ENCODE results near the gene HIC2.
"Not testable (repeated sequence)": the region's sequence is repeated elsewhere in the genome, so short reads cannot be mapped to it uniquely, and the experiment has no call there.

Gene HIC2

DNA sequence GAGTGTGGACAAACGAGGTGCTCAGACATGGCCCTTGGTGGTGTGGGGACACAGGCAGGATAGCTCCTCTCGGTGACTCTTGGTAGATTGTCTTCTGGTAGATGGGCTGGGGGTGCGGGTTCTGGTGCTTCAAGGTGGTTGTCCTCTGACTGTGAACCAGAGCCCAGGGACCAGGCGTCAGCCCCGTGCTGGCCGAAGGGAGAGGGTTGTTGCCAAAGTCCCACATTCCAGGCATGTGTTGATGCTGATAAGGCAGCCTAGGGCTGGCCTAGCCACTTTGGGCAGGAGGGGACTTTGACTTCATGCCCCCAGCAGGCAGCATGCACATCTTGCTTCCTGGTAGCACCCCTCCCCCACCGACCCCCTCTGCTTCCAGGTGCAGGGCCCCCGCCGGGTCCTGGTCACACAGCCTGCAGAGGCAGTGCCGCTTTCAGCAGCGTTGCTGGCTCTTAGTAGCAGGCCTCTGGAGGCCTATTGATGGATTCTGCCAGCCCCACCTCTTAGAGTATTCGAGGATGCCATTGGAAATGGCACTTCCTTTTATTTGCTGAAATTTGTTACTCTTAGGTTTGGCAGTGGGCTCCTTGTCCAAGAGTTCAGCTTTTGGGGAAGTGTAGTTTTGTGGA lies 7.0 kb downstream of the HIC2 start:
- H3K4me3 ChIP-seq (ENCODE audit: low read depth, low read length); DNase-seq (ENCODE audit: low read depth): not testable (repeated sequence)

DNA sequence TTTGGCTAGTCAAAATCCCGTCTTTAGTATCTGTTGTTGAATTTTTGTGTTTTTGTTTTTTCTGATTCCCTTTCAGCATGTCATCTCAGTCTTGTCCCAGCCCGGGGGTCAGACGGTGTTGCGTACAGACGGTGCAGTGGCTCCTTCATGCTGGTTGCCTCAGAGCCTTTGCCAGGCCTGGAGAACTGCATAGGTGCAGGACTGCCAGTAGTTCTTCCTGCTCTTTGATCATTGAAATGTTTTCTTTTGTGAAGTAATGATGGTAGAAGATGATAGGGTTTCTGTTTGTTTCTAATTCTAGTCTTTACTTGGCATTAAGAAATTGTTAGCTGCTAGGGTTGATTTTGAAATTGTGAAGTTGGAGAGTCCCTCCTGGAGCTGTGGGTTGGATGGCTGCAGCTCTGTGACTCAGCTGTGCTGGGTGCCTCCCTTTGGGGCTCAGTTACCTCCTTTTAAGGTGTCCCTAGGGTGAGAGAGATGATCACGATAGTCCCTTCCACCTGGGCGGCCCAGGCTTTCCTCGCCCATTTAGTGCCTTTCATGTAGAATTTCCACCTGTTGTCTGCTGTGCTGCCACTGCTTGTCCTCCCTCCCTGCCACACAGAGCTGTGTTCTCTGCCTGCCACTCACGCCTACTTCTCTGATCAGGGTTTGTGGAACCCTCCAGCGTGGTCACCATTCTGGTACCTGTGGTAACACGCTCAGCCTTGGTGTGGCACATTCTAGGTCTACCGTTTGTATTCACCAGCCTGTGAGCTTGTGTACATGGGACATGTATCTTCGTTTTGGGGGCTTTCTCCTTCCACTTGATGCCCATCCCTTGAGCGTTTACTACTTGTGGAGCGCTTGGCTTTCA lies 17.4 kb downstream of the HIC2 start:
- not testable (repeated sequence) for H3K4me3 ChIP-seq (ENCODE audit: low read depth, low read length); DNase-seq (ENCODE audit: low read depth)

DNA sequence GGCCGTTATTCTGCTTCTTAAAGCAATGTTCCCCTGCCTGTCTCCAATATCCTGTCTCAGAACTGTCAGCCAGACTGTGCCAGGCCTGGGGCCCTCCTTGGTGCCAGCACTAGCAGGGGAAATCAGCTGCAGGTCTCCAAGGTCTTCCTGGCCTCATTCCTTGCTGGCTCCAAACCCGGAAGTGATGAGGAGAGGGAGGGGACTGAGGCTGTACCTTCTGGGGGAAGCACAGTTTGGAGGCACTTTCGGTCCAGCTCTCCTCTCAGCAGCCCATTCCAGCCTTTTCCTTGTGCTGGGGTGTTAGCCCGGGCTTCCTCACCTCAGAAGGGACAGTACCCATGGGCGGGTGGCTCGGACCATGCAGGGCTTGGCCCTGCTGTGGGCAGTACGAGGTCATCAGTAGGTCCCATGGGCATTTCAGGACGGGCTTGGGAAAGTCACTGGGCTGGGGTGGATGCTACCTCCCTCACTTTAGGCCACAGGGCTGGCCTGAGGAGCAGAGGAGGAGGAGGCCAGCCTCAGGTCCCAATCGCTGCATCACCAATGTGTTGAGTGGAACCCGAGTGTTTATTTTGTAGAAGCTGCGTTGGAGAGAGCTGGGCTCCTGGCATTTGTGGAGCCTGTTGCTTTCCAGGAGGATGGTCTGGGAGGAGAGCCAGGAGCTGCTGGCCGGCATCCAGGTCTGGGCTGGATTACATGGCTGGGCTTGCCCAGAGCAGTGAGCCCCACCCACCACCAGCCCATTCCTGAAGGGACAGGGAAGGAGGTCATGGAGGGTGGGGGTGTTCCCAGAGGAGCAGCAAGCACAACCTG lies 19.0 kb downstream of the HIC2 start:
- DNase-seq (ENCODE audit: low read depth); H3K4me3 ChIP-seq (ENCODE audit: low read depth, low read length): not testable (repeated sequence)

DNA sequence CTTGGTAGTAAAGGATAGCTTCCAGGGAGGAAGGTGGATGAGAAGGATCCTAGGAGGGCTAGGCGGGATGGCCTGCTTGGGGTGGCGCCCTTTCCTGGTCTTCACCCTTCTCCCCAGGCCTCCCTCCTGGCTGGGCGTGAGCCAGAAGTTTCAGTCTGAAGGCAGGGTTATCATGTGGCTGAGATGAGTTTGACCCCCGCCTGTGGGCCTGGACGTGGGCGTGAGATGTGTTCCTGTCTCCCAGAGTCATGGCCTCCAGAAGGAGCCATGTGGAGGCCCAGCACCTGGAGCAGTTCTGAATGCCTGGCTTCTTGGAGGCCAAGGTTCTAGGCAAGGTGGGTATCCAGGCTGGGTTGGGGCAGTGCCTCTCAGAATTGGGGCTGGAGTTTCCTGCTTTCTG lies 20.8 kb downstream of the HIC2 start:
- DNase-seq (ENCODE audit: low read depth); H3K4me3 ChIP-seq (ENCODE audit: low read depth, low read length): not testable (repeated sequence)

DNA sequence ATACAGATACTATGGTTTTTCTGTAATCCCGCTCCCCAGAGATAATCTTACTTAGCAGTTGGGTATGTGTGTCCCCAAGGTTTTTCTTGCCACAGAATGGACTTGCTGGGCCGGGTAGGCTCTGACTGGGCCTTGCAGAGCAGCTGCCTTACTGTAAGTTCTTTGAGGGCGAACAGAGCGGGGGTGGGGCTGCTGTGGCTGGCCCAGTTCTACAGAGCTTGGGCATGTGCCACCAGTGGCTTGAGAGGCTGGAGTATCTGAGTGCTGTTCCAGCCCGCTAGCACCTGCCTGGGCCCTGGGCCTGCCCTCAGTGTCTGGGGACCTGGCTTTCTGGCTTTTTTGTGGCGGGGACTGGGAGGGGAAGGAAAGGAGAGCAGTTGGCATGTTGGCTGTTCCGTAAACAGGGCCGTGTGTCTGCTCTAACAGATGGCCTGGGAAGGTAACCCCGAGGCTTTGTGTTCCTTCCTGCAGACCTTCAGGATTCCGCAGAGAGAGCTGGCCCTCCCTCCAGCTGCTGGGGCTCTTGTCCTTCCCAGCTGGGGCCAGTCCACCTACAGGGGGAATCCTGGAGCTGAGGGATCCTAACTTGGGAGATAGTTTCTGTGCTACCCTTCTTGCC lies 23.0 kb downstream of the HIC2 start:
- not testable (repeated sequence) for DNase-seq (ENCODE audit: low read depth); H3K4me3 ChIP-seq (ENCODE audit: low read depth, low read length)

DNA sequence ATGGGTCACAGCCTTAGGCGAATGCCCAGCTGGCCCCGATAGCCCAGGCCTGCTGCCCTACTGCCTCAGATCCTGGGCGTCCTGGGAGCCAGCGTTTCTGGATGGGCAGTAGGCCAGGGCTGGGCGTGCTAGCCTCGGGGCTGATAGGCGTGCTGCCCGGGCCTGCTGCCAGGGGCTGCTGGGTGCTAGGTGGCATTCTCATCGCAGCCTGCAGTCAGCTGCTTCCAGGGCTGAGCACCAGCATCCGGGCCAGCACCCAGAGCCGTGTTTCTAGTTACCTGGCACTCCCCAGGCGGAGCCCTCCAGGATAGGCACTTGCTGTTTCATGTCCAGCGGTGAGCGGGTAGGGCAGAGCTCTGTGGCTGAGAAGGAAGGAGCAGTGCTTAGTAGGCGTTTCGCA lies 23.5 kb downstream of the HIC2 start:
- DNase-seq (ENCODE audit: low read depth) = not testable (repeated sequence)

DNA sequence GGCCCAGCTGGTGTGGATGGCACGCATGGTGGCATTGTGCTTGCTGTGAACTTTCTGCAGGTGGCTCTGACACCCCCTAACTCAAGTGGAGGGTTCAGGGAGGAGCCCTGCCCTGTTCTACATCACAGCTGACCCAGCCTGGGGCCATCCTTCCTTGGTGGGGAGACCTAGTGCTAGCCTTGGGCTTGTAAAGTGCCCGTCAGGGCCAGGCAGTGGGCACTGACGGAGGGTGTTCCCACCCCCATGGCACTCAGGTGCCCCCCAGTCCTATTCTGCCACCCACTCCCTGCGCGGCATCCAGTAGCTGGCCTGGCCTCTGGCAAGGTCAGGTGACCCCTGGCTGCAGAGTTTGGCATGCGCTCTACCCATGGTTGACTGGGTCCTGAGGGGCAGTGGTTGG lies 24.0 kb downstream of the HIC2 start:
- not testable (repeated sequence) for DNase-seq (ENCODE audit: low read depth); H3K4me3 ChIP-seq (ENCODE audit: low read depth, low read length)

More for the DNA sequence above, 23.5 kb downstream of the HIC2 start:
- H3K4me3 ChIP-seq (ENCODE audit: low read depth, low read length) = not testable (repeated sequence)

DNA sequence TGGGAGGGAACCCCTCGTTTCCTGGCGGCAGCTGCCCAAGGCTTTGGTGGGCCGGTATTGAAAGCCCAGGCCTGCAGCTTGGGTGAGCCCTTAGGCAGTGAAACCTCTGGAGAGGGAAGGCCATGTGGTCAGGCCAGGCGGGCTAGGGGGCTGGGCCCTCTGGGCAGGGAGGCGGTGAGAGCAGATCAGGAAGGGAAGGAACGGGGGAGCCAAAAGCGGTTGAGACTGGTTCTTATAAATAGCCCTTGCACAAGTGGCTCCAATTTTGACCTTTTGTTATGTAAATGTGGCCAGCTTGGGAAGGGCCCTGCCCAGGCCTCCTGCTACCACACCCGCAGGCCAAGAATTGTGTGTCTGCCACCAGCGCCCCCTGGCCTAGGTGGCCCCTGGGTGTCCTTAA lies 25.0 kb downstream of the HIC2 start:
- not testable (repeated sequence) for H3K4me3 ChIP-seq (ENCODE audit: low read depth, low read length); DNase-seq (ENCODE audit: low read depth)

DNA sequence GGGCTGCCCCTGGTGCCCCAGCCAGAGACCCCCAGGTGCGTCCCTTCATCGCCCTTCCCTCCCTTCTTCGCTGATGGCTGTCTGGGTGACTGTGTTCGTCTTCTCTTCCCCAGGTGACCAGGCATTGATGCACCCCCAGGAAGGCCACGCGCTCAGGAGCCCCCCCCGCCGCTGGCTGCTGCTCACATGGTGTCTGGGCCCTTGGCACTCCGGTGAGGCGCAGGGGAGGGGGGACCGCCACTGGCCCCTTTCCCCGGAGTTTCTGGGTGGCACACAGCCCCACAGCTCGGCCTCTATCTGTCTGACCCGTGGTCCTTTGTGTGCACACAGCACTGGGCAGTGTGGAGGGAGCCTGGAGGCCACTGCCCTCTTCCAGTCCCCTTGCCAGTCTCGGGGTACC lies 25.5 kb downstream of the HIC2 start:
- not testable (repeated sequence) for DNase-seq (ENCODE audit: low read depth); H3K4me3 ChIP-seq (ENCODE audit: low read depth, low read length)

DNA sequence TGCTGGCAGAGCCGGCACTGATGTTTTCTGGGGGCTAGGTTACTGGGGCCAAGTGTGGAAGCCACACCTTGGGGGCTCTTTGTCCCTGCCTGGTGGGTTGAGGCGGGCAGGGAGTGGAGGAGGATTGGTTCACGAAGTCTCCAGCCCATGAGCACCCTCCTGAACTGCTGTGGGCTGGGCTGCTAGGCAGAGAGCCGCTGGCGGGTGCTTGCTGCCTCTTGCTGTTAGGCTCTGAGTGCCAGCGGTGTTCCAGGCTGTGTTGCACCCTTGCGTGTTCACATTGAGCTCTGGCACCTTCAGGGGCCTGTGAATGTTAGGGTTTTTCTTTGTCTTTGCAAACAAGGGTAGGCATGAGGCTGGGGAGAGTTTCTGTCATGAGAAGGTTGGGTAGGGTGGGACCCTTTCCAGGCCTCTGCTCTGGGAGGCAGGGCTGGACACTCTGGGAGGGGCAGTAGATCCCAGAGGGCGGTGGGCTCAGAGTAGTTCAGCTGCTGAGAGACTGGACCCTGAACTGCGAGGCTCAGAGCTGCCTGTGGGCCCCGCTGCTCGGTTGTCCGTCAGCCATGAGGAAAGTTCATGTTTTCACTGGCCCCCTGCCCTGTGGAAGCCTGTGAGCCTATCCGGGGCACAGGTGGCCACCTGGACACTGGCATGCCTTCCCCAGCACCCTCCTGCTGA lies 26.0 kb downstream of the HIC2 start:
- no peak for DNase-seq (ENCODE audit: low read depth)
- TF ChIP-seq POLR2A (IDR thresholded peaks at IDR 0.05; ENCODE audit: extremely low read depth, insufficient read length) (no peak), MYC (IDR thresholded peaks at IDR 0.05; ENCODE audit: low read depth, low read length) (no peak)
- TF ChIP-seq, protein P1, sequence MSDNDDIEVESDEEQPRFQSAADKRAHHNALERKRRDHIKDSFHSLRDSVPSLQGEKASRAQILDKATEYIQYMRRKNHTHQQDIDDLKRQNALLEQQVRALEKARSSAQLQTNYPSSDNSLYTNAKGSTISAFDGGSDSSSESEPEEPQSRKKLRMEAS (IDR thresholded peaks at IDR 0.05; ENCODE audit: low read depth, low read length) = no peak
- TF ChIP-seq, protein P2, sequence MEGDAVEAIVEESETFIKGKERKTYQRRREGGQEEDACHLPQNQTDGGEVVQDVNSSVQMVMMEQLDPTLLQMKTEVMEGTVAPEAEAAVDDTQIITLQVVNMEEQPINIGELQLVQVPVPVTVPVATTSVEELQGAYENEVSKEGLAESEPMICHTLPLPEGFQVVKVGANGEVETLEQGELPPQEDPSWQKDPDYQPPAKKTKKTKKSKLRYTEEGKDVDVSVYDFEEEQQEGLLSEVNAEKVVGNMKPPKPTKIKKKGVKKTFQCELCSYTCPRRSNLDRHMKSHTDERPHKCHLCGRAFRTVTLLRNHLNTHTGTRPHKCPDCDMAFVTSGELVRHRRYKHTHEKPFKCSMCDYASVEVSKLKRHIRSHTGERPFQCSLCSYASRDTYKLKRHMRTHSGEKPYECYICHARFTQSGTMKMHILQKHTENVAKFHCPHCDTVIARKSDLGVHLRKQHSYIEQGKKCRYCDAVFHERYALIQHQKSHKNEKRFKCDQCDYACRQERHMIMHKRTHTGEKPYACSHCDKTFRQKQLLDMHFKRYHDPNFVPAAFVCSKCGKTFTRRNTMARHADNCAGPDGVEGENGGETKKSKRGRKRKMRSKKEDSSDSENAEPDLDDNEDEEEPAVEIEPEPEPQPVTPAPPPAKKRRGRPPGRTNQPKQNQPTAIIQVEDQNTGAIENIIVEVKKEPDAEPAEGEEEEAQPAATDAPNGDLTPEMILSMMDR (IDR thresholded peaks at IDR 0.05; ENCODE audit: low read depth, low read length) = no peak
- no peak overlapping the region for H3K4me3 ChIP-seq (ENCODE audit: low read depth, low read length)

DNA sequence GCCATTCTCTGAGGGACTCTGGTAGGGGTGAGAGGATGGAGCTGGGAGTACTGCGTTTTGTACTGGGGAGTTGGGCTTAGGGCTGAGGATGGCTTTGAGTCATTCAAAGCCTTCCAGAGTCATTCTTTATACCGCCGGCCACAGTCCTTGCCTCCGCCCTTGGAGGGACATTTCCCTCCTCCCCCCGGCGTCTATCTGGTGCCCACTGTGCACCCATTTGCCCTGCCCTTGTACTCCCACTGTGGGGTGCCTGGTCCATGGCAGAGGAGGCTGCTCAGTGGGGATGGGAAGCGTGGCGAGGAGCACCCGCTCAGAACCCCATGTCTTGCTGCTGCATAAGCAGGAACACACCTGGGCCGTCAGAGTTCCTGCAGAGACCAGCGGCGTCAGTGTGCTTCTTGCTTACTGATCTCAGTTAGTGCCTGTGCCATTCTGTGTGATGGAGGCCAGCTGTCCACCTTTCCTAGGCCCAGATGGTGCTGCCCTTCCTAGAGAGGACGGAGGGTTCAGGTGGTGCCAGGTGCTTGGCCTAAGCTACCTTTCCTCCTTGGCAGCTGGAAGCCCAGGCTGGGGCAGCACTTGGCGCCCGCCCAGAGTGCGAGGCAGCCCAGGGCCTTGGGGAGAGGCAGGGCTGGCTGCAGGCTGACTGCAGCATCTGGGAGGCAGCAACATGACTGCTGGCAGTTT lies 26.7 kb downstream of the HIC2 start:
- no peak overlapping the region for H3K4me3 ChIP-seq (ENCODE audit: low read depth, low read length)
- TF ChIP-seq POLR2A (IDR thresholded peaks at IDR 0.05; ENCODE audit: extremely low read depth, insufficient read length) (no peak), MYC (IDR thresholded peaks at IDR 0.05; ENCODE audit: low read depth, low read length) (no peak)
- TF ChIP-seq, protein P2 (IDR thresholded peaks at IDR 0.05; ENCODE audit: low read depth, low read length) = no peak
- TF ChIP-seq, protein P1 (IDR thresholded peaks at IDR 0.05; ENCODE audit: low read depth, low read length) = no peak
- no peak for DNase-seq (ENCODE audit: low read depth)

Measured in NB4 (cell line).